GM19351 (cell line): Measurements from ENCODE around the gene MRAP.

Experiments used
- ATAC-seq: cut with Tn5 transposase; IDR thresholded peaks from one replicate; pipeline ENCODE4 v1.9.1; 2021; ENCODE audit warnings: mild to moderate bottlenecking, moderate library complexity; ENCODE audit not compliant: unreplicated experiment

Gene MRAP

DNA sequence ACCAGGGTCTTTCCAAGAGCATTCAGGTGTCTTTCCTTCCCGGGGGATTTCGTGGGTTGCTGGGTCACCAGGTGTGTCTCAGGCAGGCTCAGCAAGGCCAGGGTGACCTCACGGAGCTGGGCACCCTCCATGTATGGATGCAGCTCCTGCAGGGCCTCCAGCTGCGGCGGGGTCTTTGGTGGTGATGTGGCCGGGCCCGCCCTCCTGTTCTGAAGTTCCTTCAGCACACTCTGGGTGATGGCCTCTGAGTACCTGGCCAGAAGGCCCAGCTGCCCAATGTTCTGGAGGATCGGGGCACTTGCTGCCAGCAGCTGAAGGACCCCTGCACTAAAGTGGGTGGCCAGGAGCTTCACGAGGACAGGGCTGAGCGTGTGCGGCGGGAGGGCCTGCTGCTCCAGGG, 48.7 kb downstream of the MRAP start:
- no peak for ATAC-seq

- no peak for ATAC-seq
Measured at GRCh38 chr21:32347977-32348376, 49.3 kb downstream of the MRAP start.

DNA sequence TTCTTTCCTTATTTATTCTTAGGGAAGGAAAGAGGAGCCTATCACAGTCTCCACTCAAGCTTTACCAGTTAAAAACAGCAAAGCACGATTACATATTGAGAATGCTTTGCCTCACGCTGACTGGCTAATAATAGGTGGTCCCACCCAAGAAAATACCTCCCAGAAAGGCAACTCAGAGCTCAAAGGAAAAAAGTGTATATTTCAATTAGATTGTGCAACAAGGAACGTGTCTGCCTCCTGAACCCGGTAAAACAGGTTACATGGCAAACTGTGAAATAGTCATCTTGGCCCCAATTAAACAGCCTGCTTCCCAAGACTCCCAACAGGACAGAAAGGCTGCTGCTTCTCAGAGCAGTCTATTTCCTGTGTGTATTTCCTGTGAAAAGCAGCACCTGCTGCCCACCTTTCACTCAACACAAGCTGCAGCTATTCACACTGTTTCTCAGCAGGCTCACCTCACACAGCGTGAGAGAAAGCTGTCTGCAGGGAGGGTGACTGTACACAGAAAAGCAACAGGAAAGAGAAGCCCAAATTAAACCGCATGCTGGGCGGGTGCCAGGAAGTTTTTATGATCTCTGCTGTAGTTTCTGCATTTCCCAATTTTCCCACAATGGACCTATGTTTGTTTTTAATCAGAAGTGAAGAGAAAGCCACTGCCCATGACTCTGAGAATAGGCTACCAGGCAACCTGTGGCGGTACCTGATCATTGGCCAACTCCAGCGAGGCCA, 50.1 kb downstream of the MRAP start:
- no peak for ATAC-seq

DNA sequence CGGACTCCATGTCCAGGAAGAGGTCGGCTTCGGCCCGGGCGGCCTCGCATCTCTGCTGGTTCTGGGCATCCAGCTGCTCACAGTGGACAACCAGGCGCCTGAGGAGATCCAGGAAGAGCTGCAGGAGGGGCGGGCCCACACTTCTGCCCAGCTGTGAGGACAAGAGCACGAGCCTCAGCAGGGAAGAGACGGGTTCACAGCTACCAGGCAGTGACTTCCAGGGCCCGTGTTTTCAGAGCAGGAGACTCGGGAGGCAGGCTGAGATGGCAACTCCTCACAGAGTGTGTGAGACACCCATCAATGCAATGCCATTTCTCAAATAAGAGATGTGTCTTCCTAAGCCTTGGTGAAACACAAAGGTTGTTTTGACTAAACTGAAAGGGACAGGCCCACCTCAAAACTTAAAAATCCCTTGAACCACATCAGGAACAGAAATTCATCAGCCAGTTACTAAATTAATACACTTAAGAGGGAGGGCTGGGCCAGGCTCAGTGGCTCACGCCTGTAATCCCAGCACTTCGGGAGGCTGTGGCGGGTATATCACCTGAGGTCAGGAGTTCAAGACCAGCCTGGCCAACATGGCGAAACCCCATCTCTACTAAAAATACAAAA, 50.8 kb downstream of the MRAP start:
- ATAC-seq: no peak

GRCh38 chr21:32350211-32350980, 51.7 kb downstream of the MRAP start:
- ATAC-seq: no peak

DNA sequence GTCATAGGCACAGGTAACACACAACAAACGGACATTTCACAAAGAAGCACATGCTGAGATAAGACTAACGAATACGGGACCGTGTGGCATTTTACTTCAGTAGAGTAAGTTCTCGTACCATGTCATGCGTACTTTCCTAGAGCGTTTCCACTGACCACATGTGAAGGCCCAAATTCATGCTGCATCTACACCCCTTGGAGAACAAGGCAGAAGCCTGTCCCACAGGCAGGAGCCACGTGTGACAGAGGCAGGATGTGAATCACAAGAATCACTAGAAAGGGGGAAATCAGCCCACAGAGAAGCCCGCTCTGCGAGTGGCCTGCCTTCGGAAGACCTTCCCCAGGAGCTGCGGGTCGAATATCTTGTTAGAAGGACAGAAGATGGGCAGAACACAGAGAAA, 52.3 kb downstream of the MRAP start:
- ATAC-seq: no peak

GRCh38 chr21:32351428-32351827, 52.8 kb downstream of the MRAP start:
- ATAC-seq: no peak

DNA sequence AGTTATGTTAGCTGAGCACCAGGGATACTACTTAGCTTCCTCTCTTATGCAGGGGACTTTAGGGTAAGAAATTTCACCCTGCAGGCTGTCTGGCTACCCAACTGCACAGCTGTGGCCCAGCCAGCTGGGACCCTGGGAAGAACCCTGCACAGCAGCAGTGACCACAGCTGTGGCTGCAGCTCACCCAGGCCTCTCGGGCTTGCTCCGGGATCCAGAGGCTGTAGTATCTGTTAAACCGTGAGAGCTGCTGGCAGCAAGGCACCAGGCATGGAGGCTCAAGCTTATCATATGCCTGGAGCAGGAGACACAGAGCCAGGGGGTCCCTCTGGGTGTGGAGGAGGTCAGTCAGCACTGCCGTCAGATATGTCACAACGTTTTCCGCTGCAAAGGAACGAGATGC, 53.9 kb downstream of the MRAP start:
- ATAC-seq: no peak

DNA sequence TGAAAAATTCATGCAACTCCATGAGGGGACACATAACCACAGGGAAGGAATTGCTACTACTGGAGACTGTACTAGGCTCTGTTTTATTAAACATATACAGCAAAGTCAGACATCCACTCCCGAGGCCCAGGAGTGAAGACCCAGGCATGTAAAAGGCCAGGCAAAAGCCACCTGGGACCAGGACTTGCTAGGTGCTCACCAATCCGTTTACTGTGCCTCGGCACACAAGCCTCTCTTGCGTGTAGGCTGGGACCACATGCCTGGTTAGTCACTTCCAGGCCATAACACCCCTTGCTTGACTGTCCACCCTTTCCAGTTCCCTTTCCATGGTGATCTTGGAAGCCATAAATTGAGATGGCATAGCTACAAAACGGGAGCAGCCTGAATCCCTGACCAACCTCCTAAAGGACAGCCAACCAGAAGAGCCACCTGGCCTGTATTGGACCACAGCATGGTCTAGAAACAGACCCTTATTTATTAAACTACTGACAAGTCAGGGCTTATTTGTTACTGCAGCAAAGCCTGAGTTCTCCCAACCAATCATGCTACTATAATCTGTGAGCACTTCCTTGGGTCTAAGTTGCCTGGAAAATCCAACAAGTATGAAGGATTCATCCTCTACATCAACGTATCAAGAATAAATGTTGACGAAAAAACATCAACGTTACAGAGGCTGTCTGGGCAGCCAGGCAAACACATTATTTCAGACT, 54.5 kb downstream of the MRAP start:
- no peak for ATAC-seq

DNA sequence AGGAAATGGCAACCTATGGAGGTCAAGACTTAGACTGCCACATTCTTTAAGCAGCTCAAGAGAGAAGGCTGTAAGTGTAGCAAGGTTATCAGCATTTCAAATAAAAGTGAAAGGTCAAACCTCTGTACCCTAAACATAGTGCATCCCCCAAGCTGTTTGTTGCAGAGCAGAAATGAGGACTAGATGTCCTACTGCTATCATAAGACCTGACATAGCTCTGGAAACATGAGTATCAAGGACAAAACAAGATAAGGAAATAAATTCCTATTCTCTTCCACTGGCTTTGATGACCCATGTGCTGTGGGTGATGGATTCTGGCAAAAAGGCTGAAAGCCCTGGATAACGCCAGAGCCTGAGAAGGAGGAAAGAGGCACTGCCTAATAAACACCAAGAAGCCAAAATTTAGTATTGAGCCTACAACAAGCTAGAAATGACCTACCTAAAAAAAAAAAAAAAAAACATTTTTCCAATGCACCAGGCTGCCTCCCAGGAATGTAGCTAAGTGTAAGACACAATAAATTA, 58.3 kb downstream of the MRAP start:
- ATAC-seq: no peak

DNA sequence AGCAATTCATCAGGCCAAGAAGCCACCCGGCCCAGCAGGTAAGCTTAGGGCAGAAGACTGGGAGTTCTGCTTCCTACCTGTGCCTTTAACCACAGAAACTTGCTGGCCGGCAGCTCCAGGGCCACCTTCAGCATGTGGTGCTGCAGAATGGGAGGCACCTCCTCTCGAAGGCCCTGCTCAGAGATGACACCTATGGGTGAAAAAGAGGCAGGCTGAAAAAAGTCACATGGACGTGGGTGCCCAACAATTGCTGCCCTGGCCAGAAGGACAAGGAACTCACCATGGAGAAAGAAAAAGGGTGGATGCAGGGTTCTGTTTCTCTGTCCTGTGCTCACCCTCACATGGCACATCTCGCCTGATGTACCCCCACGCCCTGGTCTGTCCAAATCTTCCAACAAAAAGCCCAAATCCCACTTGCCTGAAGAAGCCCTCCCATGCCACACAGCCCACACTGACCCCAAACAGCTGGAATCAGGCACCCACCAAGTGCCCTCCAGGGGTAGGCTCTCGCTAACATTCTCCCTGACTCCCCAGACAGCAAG, 61.1 kb downstream of the MRAP start:
- ATAC-seq: no peak

- ATAC-seq: no peak
Measured at GRCh38 chr21:32360401-32360975, 61.8 kb downstream of the MRAP start.
